Large intestine (tissue), 3 donors: ENCODE results near the gene MAP2K7. TPM values are rescaled to one million over a fixed set of nuclear protein-coding genes. Genes with fewer than 3 reads are reported as not detected.

Experiments
- DNase-seq, 2 donors: peaks; one replicate each; pipeline versions ENCODE4 v3.0.0 to v3.0.0-alpha.2; 2013
- H3K27ac ChIP-seq: one replicate; pipeline ENCODE4 v1.5.1; 2013; ENCODE audit warnings: low read length
- H3K27me3 ChIP-seq: 2 replicates; pipeline ENCODE4 v1.6.1; 2013; ENCODE audit warnings: low read length; ENCODE audit not compliant: control insufficient read depth, insufficient read depth
- H3K36me3 ChIP-seq: 2 replicates; pipeline ENCODE4 v1.6.1; 2013; ENCODE audit warnings: low read length; ENCODE audit not compliant: control insufficient read depth, insufficient read depth
- H3K4me1 ChIP-seq: one replicate; pipeline ENCODE4 v1.6.1; 2013; ENCODE audit warnings: low read length; ENCODE audit not compliant: control insufficient read depth, insufficient read depth
- H3K4me3 ChIP-seq: one replicate; pipeline ENCODE4 v1.5.1; 2013; ENCODE audit warnings: low read length
- H3K9me3 ChIP-seq: one replicate; pipeline ENCODE4 v1.6.1; 2013; ENCODE audit warnings: mild to moderate bottlenecking, low read depth, low read length, moderate library complexity; ENCODE audit not compliant: control insufficient read depth
- WGBS: methylation state at CpG from one replicate; pipeline ENCODE4 v1.1.5; 2013; ENCODE audit warnings: low lambda C conversion rate; ENCODE audit not compliant: insufficient coverage; 5-methylcytosine and 5-hydroxymethylcytosine counted together
- polyA plus RNA-seq: library from polyadenylated mRNA; unstranded; fragments of 120-200 nt; gene quantifications from one replicate; pipeline ENCODE4 v1.2.1, GENCODE V29; 2013

MAP2K7 gene
- polyA plus RNA-seq, 1 donor = 28.5 TPM

- peaks cover 12% of the 10 kb centered on the region for H3K9me3 ChIP-seq
- no peak overlapping the region for H3K4me3 ChIP-seq
- H3K4me1 ChIP-seq = peaks cover 25% of the 10 kb centered on the region
- WGBS = no CpG with 5 or more reads among the region's 53 CpGs
- no peak for DNase-seq
- no peak overlapping the region for H3K27ac ChIP-seq
- H3K27me3 ChIP-seq = peaks cover 41% of the 10 kb centered on the region
- H3K36me3 ChIP-seq = no peaks in the 10 kb centered on the region
These were observed 30.2 kb upstream of the MAP2K7 start for GRCh38 chr19:7873304-7874075.

- H3K27me3 ChIP-seq = peaks cover 41% of the 10 kb centered on the region
- no peaks in the 10 kb centered on the region for H3K36me3 ChIP-seq
- H3K4me1 ChIP-seq = peaks cover 21% of the 10 kb centered on the region
- WGBS = no CpG with 5 or more reads among the region's 88 CpGs
- peak within 1 kb of the TSS; percentile 20 for H3K4me3 ChIP-seq
- H3K27ac ChIP-seq = no peak within 1 kb of the TSS
- DNase-seq = peak in 1 of 2 donors; percentile 50
- H3K9me3 ChIP-seq = peaks cover 12% of the 10 kb centered on the region
These were observed 29.4 kb upstream of the MAP2K7 start, which contains the start of gene PRR36 for GRCh38 chr19:7874076-7874896. Gene PRR36 (minus strand): TSS chr19:7874390. CDS start chr19:7873689, 701 bp downstream.

GRCh38 chr19:7874897-7875273 lies 28.8 kb upstream of the MAP2K7 start:
- H3K27ac ChIP-seq = no peak overlapping the region
- H3K36me3 ChIP-seq = no peaks in the 10 kb centered on the region
- peaks cover 12% of the 10 kb centered on the region for H3K9me3 ChIP-seq
- H3K4me1 ChIP-seq = peaks cover 20% of the 10 kb centered on the region
- H3K4me3 ChIP-seq = peak overlapping the region; percentile 20
- peaks cover 41% of the 10 kb centered on the region for H3K27me3 ChIP-seq
- no peak for DNase-seq
- no CpG with 5 or more reads among the region's 12 CpGs for WGBS

- no peak for DNase-seq
- no peak overlapping the region for H3K27ac ChIP-seq
- WGBS = no CpG with 5 or more reads among the region's 6 CpGs
- peaks cover 5% of the 10 kb centered on the region for H3K9me3 ChIP-seq
- no peaks in the 10 kb centered on the region for H3K36me3 ChIP-seq
- H3K4me1 ChIP-seq = peaks cover 4% of the 10 kb centered on the region
- peaks cover 36% of the 10 kb centered on the region for H3K27me3 ChIP-seq
- no peak overlapping the region for H3K4me3 ChIP-seq
These were observed 26.3 kb upstream of the MAP2K7 start for GRCh38 chr19:7877249-7877836.

GRCh38 chr19:7879111-7879807 lies 24.4 kb upstream of the MAP2K7 start:
- no peak for DNase-seq
- Histone ChIP-seq H3K4me1 (peaks cover 4% of the 10 kb centered on the region), H3K9me3 (no peaks in the 10 kb centered on the region), H3K27me3 (peaks cover 18% of the 10 kb centered on the region), H3K4me3 (no peak overlapping the region), H3K27ac (no peak overlapping the region), H3K36me3 (no peaks in the 10 kb centered on the region)
- WGBS = no CpG with 5 or more reads among the region's 18 CpGs

- Histone ChIP-seq H3K36me3 (no peaks in the 10 kb centered on the region), H3K27ac (no peak overlapping the region), H3K4me3 (no peak overlapping the region), H3K9me3 (no peaks in the 10 kb centered on the region), H3K27me3 (peaks cover 13% of the 10 kb centered on the region), H3K4me1 (no peaks in the 10 kb centered on the region)
- DNase-seq = no peak
- WGBS = no CpG with 5 or more reads among the region's 19 CpGs
These were observed 23.8 kb upstream of the MAP2K7 start for GRCh38 chr19:7879836-7880235.

GRCh38 chr19:7881910-7882309 lies 21.8 kb upstream of the MAP2K7 start:
- no peak for DNase-seq
- H3K4me3 ChIP-seq = no peak overlapping the region
- H3K4me1 ChIP-seq = no peaks in the 10 kb centered on the region
- no peaks in the 10 kb centered on the region for H3K9me3 ChIP-seq
- WGBS = 100% methylated on average over 2 of the region's 3 CpGs
- no peaks in the 10 kb centered on the region for H3K36me3 ChIP-seq
- peaks cover 3% of the 10 kb centered on the region for H3K27me3 ChIP-seq
- no peak overlapping the region for H3K27ac ChIP-seq

GRCh38 chr19:7883105-7883504 lies 20.6 kb upstream of the MAP2K7 start:
- Histone ChIP-seq H3K36me3 (no peaks in the 10 kb centered on the region), H3K27ac (no peak overlapping the region), H3K4me3 (no peak overlapping the region), H3K9me3 (no peaks in the 10 kb centered on the region), H3K4me1 (peaks cover 8% of the 10 kb centered on the region), H3K27me3 (peaks cover 7% of the 10 kb centered on the region)
- no peak for DNase-seq
- WGBS = no CpG with 5 or more reads among the region's 4 CpGs

GRCh38 chr19:7883796-7884570 lies 19.7 kb upstream of the MAP2K7 start:
- H3K27ac ChIP-seq = no peak overlapping the region
- no peak overlapping the region for H3K4me3 ChIP-seq
- H3K9me3 ChIP-seq = no peaks in the 10 kb centered on the region
- H3K36me3 ChIP-seq = no peaks in the 10 kb centered on the region
- DNase-seq = no peak
- peaks cover 13% of the 10 kb centered on the region for H3K4me1 ChIP-seq
- WGBS = no CpG with 5 or more reads among the region's 2 CpGs
- H3K27me3 ChIP-seq = peaks cover 15% of the 10 kb centered on the region
